Measurements from ENCODE around the gene NFKB2.

Gene NFKB2

GRCh38 chr10:102408728-102409603, 13.5 kb downstream of the NFKB2 start:
- no peak for DNase-seq (ENCODE audit: low spot score)

- no peak for DNase-seq (ENCODE audit: low spot score)
These were observed 14.3 kb downstream of the NFKB2 start for GRCh38 chr10:102409604-102410428.

- no peak for DNase-seq (ENCODE audit: low spot score)
These were observed 15.0 kb downstream of the NFKB2 start for GRCh38 chr10:102410429-102411073.

GRCh38 chr10:102411341-102412255, 16.1 kb downstream of the NFKB2 start:
- no peak for DNase-seq (ENCODE audit: low spot score)

GRCh38 chr10:102412293-102412692, 16.8 kb downstream of the NFKB2 start:
- DNase-seq (ENCODE audit: low spot score): no peak

- no peak for DNase-seq (ENCODE audit: low spot score)
These were observed 17.7 kb downstream of the NFKB2 start for GRCh38 chr10:102413053-102413705.

- DNase-seq (ENCODE audit: low spot score): no peak
These were observed 18.5 kb downstream of the NFKB2 start for GRCh38 chr10:102413806-102414561.

GRCh38 chr10:102414749-102415148, 19.2 kb downstream of the NFKB2 start:
- no peak for DNase-seq (ENCODE audit: low spot score)

GRCh38 chr10:102416283-102416682, 20.8 kb downstream of the NFKB2 start:
- DNase-seq (ENCODE audit: low spot score): no peak

- no peak for DNase-seq (ENCODE audit: low spot score)
These were observed 21.2 kb downstream of the NFKB2 start for GRCh38 chr10:102416695-102417094.

- DNase-seq (ENCODE audit: low spot score): no peak
These were observed 23.2 kb downstream of the NFKB2 start, which contains the start of gene PSD for GRCh38 chr10:102418622-102419268. Gene PSD, minus strand, starts transcription at chr10:102418785. Its CDS starts 1,747 bp downstream, at chr10:102417038.

GRCh38 chr10:102419269-102420180, 24.0 kb downstream of the NFKB2 start:
- DNase-seq (ENCODE audit: low spot score): no peak

GRCh38 chr10:102420181-102420713, 24.7 kb downstream of the NFKB2 start:
- DNase-seq (ENCODE audit: low spot score): no peak

- peak; percentile 95 for DNase-seq (ENCODE audit: low spot score)
These were observed 25.4 kb downstream of the NFKB2 start, which contains the start of gene FBXL15 for GRCh38 chr10:102420714-102421506. Gene FBXL15, plus strand, starts transcription at chr10:102420836. Its CDS starts 294 bp downstream, at chr10:102421130.

GRCh38 chr10:102421507-102421756, 25.9 kb downstream of the NFKB2 start:
- no peak for DNase-seq (ENCODE audit: low spot score)

- no peak for DNase-seq (ENCODE audit: low spot score)
These were observed 26.4 kb downstream of the NFKB2 start for GRCh38 chr10:102421757-102422512.
